Activated T-cell treated with anti-CD3 and anti-CD28 coated beads, Interleukin-2, amount 50 U/mL, for 1 hour (primary cell): ENCODE data around the gene SRSF3.
A peak's percentile ranks its signal among the peaks of the same experiment; 100 is the strongest.
"Not testable (repeated sequence)": the region's sequence is repeated elsewhere in the genome, so short reads cannot be mapped to it uniquely, and the experiment has no call there.

Experiments used
- DNase-seq: peaks from one replicate; pipeline ENCODE4 v3.0.0-alpha.2; 2020

The SRSF3 gene

DNA sequence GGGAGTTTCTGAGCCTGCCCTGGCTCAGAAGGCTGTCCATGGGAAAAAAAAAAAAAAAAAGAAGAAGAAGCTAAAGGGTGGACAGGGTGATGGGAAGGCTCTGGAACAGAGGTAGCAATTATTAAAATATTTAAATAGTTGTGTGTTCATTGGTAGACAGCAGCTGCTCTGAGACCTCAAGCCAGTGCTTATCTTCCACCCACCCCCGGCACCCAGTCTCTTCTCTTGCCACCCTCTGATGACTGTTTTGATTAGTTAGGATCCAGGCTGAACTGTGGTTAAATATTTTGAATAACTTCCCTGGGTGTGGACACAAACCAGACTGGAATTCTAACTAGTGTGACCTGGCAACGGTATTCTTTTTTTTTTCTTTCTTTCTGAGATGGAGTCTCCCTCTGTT lies 16.9 kb upstream of the SRSF3 start:
- no peak for DNase-seq

- no peak for DNase-seq
Observed at GRCh38 chr6:36578030-36578429, 16.1 kb upstream of the SRSF3 start.

DNA sequence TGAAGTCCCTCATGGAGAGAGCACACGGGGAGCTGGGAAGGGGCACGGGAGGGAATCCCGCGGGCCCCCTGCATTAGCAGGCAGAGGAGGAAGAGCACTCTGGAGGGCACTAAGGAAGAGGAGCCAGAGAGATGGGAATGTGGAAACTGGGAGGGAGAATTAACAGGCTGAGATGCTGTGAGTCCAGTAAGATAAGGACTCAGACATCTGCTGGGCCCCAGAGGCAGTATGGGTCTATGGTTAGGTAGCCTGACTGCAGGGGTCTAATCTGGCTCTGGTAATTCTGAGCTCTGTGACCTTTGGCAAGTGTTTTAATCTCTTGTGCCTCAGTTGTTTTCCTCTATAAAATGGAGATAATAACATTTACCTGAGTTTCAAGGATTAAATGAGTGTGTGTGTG lies 15.7 kb upstream of the SRSF3 start:
- DNase-seq, result no peak

DNA sequence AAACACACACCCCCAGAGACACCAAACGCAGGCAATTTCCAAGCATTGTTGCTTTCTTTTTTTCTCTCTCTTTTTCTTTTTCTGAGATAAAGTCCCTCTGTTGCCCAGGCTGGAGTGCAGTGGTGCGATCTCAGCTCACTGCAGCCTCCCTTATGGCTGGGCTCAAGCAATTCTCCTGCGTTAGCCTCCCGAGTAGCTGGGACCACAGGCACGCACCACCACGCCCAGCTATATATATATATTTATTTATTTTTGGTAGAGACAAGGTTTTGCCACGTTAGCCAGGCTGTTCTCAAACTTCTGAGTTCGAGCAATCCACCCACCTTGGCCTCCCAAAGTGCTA lies 14.0 kb upstream of the SRSF3 start:
- no peak for DNase-seq

DNA sequence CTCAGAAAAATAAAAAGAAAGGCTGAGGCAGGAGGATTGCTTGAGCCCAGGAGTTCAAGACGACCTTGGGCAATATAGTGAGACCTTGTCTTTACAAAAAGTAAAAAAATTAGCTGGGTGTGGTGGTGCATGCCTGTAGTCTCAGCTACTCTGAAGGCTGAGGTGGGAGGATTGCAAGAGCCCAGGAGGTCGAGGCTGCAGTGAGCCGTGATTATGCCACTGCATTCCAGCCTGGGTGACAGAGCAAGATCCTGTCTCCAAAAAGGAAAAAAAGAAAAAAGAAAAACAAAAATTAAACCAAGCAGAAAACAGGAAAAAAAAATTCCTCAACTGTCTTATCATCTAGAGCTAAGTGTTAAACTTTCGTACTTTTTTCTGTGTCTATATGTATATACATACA lies 12.4 kb upstream of the SRSF3 start:
- no peak for DNase-seq

DNA sequence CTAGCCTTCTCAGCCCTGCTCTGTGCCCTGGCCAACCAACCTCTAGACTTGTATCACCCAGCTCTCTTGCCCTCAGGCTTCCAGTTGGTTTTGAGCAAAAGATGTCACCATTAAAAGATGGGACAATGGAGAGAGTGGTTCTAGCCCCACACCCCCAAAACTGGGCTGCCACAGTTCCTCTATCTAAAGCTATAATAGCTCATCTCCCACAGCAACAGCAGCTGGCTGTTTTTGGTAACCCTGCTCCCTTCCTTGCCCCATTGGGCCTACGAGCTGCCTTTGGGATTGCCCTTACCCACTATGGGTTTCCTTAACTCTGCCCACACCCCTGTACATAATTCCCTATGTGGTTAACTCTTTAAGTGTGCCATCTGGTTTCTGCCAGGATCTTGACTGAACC lies 7.6 kb upstream of the SRSF3 start:
- DNase-seq, result no peak

GRCh38 chr6:36589025-36589400 lies 5.1 kb upstream of the SRSF3 start:
- DNase-seq, result not testable (repeated sequence)

- no peak for DNase-seq
Observed at GRCh38 chr6:36590237-36590636, 3.9 kb upstream of the SRSF3 start.

GRCh38 chr6:36592221-36592655 lies 1.9 kb upstream of the SRSF3 start:
- DNase-seq, result no peak

GRCh38 chr6:36593569-36594028 lies 563 bp upstream of the SRSF3 start:
- DNase-seq, result no peak

DNA sequence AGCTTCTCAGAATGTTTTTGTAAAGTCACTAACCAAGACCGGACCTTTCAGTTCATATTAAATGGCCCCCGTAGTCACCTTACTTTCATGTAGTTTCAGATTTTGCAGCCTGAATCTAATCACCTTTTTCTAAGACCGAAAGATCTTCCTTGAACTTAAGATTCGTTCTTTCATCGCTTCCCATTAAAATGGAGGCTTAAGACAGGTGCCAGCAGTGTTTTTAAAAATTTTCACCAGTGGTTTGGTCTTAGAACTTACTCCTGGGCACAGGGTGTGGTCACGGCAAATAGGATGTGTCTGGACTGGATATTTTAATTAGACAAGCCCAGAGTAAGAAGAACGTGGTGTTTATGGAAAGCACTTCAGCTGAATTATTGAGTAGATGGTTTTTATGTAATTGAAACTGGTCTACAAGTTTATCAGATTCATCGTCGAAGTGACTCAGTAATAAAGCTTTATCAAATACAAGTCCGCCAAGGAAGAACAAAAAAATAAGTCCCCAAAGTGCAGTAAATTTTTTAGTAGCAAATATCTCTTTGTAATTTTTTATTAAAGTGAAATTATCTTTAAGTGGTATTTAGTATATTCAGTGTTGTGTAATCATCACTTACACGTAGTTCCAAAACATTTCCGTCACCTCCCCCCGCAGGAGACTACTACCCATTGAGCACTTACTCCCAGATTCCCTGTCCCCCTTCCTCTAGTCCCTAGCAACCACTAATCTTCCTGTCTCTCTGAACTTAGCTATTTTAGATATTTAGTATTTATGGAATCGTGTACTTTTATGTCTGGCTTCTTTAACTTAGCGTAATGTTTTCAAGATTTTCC lies 868 bp downstream of the SRSF3 start:
- DNase-seq, result no peak

DNA sequence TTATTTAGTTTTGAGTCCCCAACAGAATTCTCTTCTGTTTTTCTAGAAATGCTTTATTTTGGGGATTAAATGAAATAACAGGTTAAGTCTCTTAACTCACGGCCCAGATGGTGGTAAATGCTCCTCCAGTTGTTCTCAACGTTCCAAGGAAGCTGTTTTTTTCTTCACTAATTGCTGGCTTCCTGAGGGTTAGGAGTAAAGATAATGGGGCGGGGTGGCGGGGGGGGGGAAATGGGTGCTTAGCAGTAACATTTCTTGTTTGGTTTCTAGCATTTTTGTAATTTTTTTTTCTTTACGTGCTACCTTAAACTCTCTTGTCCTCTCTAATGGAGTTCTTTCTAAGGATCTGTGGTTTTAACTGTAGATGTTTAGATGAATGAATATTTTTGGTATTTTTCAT lies 2.2 kb downstream of the SRSF3 start:
- DNase-seq, result no peak

- DNase-seq, result no peak
Observed at GRCh38 chr6:36597775-36598174, 3.6 kb downstream of the SRSF3 start.

GRCh38 chr6:36598326-36598725 lies 4.2 kb downstream of the SRSF3 start:
- DNase-seq, result no peak

DNA sequence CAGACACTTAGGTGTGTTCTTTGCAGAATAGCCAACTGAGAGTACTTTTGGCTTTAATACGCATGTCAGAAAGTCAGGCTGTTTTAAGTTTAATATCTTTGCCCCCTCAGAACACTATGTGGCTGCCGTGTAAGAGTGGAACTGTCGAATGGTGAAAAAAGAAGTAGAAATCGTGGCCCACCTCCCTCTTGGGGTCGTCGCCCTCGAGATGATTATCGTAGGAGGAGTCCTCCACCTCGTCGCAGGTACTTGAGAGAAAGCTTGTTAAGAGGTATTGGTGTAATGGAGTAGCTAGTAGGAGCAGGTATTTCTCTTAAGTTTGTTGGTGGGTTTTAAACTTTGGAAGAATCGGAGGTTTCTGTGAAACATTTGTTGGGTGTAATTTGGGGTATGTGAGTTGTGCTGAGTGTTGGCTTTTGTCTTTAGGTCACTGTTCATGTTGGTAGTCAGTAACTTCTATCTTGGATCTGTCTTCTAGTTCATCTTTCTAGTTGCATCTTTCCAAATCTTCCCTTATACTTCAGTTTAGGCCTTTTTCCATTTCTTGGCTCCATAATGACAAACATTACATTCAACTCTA lies 4.7 kb downstream of the SRSF3 start:
- DNase-seq, result no peak

GRCh38 chr6:36599791-36600209 lies 5.6 kb downstream of the SRSF3 start:
- peak; percentile 58 for DNase-seq

DNA sequence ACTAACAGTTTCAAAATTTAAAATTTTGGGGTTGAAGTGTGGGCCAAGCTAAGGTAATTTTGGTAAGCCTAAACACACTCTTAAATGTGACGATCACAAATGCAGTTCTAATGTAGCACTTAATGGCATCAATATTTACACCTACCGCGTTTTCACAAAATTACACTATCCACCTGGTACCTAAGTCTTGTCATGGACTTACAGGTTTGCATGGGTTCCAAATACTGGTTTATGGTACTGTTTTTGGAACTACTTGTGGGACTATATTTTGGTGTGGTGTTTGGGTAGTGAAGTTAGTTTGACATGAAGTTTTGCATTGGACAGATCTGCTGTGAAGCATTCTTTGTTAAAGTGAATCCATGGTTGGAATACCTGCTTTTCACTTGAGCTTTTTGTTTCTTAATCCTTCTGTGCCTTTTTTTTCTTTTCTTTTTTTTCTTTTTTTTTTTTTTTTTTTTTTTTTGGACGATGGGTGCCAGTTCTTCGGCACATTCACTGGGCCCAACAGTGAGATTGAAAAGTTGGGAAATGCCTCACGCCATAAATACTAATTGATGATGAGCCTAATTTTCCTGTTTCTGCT lies 6.5 kb downstream of the SRSF3 start:
- no peak for DNase-seq

DNA sequence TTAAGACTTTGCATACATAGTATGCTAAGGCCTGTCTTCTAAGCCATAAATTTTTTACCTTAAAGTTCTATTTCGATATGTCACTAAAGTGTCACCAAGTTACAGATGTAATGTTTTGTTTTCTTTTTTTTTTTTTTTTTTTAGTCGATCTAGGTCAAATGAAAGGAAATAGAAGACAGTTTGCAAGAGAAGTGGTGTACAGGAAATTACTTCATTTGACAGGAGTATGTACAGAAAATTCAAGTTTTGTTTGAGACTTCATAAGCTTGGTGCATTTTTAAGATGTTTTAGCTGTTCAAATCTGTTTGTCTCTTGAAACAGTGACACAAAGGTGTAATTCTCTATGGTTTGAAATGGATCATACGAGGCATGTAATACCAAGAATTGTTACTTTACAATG lies 7.7 kb downstream of the SRSF3 start:
- DNase-seq, result not testable (repeated sequence)

- no peak for DNase-seq
Observed at GRCh38 chr6:36603222-36604089, 9.3 kb downstream of the SRSF3 start.

GRCh38 chr6:36604090-36605060 lies 10.2 kb downstream of the SRSF3 start:
- DNase-seq, result no peak

DNA sequence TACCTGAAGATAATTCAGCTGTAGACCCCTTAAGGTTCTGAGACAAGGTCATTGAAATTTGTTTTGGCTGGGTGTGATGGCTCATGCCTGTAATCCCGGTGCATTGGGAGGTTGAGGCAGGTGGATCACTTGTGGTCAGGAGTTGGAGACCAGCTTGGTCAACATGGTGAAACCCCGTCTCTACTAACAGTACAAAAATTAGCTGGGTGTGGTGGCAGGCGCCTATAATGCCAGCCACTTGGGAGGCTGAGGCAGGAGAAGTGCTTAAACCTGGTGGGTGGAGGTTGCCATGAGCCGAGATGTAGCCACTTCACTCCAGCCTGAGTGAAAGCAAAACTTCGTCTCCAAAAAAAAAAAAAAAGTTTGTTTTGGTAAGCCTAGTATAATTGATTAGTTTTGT lies 11.0 kb downstream of the SRSF3 start:
- no peak for DNase-seq
